ENCODE data around the gene FAF2.
"Not testable (repeated sequence)": the region's sequence is repeated elsewhere in the genome, so short reads cannot be mapped to it uniquely, and the experiment has no call there.

The FAF2 gene

GRCh38 chr5:176548967-176549444, 100.8 kb downstream of the FAF2 start, which contains the start of gene CDHR2:
CDHR2 (plus strand) TSS chr5:176549342; CDS start chr5:176565353, 16,011 bp downstream.
- DNase-seq, result no peak

- no peak for DNase-seq
These were observed 101.7 kb downstream of the FAF2 start for GRCh38 chr5:176549871-176550270.

- no peak for DNase-seq
These were observed 102.2 kb downstream of the FAF2 start for GRCh38 chr5:176550275-176550831.

- DNase-seq, result not testable (repeated sequence)
These were observed 102.8 kb downstream of the FAF2 start for GRCh38 chr5:176550937-176551336.

GRCh38 chr5:176552332-176552869, 104.2 kb downstream of the FAF2 start:
- no peak for DNase-seq

GRCh38 chr5:176553260-176554085, 105.3 kb downstream of the FAF2 start:
- no peak for DNase-seq

GRCh38 chr5:176557846-176558245, 109.7 kb downstream of the FAF2 start:
- DNase-seq, result no peak

Data from CD4-positive, alpha-beta T cell treated with Interleukin-17A for 1 hour (primary cell).